ENCODE data around the gene TMEM181.
"Not testable (repeated sequence)": the region's sequence is repeated elsewhere in the genome, so short reads cannot be mapped to it uniquely, and the experiment has no call there.

Gene TMEM181, protein sequence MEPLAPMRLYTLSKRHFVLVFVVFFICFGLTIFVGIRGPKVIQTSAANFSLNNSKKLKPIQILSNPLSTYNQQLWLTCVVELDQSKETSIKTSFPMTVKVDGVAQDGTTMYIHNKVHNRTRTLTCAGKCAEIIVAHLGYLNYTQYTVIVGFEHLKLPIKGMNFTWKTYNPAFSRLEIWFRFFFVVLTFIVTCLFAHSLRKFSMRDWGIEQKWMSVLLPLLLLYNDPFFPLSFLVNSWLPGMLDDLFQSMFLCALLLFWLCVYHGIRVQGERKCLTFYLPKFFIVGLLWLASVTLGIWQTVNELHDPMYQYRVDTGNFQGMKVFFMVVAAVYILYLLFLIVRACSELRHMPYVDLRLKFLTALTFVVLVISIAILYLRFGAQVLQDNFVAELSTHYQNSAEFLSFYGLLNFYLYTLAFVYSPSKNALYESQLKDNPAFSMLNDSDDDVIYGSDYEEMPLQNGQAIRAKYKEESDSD

DNA sequence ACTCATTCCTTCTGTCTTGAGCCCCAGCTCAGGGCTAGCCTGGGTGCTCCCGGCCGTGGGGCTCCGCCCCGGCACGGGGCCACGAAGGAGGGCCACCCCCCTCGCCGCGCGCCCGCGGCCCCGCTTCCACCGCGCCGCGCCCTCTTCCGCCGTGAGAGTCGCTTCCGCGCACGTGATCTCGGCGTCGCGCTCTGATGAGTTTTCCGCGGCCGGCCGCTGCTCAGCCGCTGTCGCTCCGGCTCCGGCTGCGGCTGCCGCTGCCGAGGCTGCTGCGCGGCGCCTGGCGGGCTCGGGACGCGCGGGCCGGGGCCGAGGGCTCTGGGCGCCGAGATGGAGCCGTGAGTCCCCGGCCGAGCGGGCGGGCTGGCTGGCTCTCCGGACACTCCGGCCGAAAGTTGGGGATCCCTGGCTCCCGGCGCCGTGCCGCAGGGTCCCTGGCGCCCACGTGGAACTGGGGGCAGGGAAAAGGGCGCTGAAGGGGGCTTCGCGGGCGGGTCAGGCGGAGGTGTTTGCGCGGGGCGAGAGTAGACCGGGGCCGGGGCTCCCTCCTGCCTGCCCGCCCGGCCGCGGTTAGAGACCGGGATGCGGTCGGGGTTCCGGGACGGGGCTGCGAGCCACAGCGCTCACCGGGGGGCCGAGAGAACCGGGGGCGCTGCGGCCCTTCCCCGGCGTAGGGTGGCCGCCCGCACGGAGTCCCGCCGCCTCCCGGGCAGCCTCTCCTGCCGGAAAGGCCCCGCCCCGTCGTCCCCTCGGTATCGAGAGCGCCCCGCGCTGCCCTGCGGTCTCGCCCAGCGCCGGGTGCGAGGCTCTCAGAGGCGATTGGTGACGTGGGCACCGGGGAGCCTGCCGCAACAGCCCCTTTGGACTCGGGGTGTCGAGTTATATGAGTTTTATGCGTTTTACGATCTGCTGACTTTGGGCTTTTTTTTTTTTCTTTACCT, at the start of gene TMEM181:
Gene TMEM181, plus strand, starts transcription at position 197 of the 941 bp plus-strand sequence. Its CDS starts 134 bp downstream, at position 331.
- peak; percentile 85 for DNase-seq (ENCODE audit: low spot score)

DNA sequence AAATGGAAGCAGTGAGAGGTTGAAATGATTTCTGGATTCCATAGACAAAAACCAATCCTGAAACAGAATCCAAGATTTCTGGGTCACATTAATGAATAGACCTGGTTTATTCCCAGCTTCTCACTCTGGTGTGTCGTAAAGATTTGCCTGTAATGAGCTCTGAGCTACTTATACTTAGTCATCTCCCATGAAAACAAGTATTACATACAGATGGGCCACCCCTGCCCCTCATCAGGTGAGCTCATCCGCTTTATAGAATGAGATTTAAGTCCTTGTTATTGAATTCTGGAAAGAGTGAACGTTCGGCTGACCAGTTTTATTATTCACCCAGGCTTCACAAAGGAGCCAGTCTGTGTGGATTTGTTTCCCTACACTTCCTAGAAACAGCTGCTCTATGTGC, 47.1 kb upstream of the TMEM181 start:
- DNase-seq (ENCODE audit: low spot score): peak; percentile 15

DNA sequence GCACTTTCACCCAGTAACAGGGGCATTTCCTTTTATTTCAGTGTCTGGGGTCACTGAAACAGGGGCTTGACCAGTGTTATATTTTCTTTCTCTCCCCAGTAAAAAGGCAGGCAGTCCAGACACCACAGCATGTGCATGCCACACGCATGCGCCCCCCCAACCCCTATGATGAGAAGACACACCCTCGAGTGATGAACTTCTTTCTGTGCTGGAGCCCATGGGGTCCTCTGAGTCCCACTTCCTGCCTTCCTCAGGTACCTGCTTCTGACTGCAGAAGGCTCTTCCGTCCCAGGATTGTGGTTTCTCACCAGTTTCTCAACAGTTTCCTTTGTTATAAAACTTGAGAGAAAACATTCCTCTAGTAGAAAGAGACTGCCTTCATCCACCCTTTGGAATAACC, 45.7 kb upstream of the TMEM181 start:
- no peak for DNase-seq (ENCODE audit: low spot score)

DNA sequence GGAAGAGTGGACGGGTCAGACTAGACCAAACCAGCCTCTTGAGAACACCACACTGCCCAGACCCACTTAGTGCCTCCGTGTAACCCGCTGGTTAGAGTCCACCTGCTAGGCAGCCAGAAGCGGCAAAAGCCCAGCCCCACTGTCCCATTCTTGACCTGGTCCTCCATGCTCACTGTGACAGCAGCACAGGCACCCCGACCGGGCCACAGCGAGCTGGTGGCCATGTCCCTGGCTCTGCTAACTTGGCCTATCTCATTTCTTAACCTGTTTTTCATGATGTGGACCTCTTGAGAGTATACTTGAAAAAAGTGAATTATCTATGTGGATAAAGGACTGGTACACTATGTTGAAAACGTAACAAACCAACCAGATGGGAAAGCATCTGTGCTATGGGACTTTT, 44.9 kb upstream of the TMEM181 start:
- DNase-seq (ENCODE audit: low spot score): no peak

DNA sequence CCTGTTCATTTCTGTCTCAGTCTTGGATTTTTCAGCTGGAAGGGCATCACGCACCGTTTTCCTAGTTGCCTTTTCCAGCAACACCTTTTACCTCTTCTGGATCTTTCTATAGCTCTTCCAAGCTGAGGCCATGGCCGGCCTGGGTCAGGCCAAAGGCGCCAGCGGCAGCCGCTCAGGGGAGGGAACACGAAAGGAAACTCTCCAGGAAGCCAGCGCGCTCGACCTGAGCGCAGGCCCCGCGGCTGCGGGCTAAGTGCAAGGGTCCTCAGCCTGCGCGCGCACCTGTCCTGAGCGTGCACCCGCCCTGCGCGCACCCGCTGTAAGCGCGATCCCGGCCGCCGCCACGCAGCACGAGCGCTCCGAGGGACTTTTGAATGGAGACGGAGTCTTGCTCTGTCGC, 43.8 kb upstream of the TMEM181 start:
- DNase-seq (ENCODE audit: low spot score): no peak

DNA sequence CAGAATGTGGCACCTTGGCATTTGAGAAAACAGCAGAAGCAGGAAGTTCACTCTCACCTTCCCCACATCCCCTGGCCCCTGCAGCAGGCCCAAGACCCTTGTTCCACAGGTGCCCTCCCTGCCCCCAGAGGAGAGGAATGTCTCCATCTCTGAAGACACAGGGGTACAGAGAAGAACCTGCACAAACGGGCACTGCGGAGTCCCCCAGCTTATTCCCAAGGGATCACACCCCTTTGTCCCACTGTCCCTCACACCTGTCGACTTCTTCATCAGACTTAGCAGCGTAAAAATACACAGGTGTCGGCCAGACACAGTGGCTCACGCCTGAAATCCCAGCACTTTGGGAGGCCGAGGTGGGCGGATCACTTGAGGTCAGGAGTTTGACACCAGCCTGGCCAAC, 42.9 kb upstream of the TMEM181 start:
- DNase-seq (ENCODE audit: low spot score): no peak

DNA sequence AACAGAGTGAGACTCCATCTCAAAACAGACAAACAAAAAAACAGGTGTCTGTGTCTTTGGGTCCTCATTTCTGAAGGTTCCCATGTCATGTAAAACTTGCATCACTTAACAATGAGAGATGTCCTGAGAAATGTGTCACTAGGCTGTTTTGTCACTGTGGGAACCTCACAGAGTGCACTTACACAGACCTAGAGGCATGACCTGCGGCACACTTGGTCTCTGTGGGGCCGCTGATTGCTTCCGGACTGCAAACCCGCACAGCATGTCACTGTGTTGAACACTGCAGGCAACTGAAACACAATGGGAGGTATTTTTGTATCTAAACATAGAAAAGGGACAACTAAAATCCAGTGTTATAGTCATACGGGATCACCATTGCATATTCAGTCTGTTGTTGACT, 42.3 kb upstream of the TMEM181 start:
- no peak for DNase-seq (ENCODE audit: low spot score)

DNA sequence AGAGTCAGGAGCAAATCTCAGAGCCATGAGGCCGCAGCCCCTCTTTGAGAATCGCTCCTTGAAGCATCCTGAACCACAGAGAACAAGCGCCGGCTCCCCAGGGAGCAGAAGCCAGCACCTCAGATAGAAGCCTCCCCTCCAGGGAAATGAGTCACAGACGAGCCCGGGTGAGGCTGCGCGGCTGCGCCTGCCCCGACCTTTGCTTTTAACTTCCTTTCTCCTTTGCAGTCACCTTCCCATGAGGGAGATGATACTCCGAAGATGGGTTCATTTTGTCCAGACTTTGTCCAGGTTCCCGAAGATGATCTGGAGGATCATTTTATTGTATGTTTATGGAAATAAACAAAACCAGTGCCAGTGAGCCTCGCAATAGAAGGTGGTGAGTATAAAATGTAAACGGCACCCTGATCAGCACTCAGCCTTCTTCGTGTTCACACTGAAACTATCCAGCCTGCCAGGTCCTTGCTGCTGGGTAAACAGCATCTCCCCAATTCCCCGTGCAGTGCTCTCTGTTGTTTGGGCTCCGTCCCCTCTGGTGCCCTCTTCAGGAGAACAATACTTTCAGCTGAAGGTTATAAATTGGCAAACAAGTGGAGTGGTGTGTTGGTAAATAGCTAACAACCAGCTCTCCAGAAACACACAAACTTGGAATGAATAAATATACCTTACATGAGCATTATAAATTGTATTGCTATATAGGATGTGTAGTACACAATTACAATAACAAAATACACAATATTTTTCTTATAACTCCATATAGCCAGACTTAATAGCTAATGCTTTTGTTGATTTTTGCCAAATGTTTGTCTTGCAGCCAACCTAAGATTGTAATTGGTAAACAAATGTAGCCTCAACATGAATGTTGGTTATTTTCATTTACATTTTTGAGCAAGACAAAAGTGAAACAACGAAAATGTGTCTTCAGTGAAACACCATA, 41.4 kb upstream of the TMEM181 start:
- DNase-seq (ENCODE audit: low spot score): peak; percentile 95

DNA sequence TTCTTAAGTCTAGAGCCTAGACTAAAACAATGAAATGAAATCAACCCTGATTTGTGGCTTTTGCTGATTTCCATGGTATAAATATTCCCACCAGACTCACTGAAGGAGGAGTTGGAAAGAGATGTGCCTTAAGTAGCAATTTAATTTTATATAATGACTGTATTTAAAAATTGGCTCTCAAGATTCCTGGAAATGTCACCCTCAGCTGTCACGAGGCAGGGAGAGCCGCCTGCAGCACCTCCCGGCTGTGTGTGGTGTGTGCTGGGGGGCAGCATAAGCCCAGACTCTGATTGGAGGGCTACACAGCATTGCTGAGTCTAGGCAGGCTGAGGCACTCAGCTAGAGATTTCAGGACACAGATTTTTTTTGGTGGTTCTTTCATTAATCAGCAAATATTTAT, 40.6 kb upstream of the TMEM181 start:
- DNase-seq (ENCODE audit: low spot score): no peak

DNA sequence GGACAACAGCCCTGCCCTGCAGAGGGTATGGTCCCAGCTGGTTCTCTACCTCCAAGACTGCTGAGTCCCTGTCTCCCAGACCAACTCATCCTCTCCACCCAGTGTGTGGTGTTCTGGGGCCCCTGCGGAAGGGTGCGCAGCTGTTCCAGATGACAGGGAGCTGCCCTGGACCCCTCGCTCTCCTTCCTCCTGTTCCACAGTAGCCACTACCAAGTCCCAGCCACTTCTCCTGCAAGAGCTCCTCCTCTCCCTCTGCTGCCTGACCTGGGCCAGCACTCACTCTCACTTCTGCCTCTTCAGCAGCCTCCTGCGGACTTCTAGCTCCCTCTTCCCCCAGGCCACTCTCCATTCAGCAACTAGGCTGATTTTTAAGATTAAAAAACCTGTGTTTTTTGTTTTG, 40.1 kb upstream of the TMEM181 start:
- no peak for DNase-seq (ENCODE audit: low spot score)

DNA sequence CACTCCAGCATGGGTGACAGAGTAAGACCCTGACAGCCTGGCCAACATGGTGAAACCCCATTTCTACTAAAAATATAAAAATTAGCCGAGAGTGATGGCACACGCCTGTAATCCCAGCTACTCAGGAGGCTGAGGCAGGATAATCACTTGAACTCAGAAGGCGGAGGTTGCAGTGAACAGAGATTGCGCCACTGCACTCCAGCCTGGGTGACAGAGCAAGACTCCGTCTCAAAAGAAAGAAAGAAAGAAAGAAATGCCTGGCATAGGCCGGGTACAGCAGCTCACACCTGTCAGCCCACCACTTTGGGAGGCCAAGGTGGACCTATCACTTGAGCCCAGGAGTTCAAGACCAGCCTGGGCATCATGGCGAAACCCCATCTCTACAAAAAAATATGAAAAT, 38.9 kb upstream of the TMEM181 start:
- DNase-seq (ENCODE audit: low spot score): not testable (repeated sequence)

DNA sequence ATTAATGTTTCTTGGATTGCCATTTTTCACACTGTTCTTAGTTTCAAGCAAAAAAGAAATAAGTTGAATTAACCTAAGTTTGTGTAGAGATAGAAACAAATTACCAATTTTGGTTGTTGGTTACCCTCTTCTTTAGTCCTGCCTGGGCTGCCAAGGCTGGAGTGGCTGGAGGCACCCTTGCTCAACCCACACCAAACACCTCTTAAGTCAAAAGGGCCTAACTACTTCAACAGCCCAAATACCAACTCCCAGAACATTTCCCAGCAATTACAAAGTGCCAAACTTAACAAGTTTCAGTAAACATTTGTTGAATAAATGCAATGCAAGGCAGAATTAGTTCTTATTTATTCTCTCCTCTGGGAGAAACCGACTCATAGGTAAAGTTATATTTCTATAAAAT, 38.1 kb upstream of the TMEM181 start:
- no peak for DNase-seq (ENCODE audit: low spot score)

DNA sequence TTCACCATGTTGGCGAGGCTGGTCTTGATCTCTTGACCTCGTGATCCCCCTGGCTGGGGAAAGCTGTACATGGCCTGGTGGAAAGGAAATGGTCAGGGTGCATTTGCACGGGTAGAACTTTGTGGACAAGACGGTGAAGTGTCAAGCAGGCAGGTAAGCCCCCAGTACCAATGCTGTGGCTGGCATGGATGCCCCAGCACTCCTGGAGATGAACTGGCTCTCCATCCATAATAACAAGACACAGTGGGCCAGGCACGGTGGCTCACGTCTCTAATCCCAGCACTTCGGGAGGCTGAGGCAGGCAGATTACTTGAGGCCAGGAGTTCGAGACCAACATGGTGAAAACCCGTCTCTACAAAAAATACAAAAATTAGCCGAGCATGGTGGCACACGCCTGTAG, 37.3 kb upstream of the TMEM181 start:
- no peak for DNase-seq (ENCODE audit: low spot score)

DNA sequence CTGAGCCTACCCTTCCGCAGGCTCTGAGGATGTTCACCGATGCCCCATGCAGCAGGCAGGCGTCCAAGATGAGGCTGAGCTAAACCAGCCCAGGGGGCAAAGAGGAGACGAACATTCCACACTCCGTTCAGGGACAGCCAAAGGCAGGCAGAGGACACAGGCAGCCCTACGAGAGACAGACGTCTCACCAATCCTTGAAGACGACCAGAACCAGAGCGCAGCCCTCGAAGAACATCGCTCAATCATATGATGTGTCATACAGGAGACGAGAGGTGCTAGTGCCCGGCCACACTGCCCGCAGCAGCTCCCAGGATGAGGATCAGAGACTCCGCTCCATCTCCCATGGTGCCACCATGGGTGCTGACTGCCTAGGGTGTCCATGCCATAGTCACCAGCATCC, 35.6 kb upstream of the TMEM181 start:
- no peak for DNase-seq (ENCODE audit: low spot score)

DNA sequence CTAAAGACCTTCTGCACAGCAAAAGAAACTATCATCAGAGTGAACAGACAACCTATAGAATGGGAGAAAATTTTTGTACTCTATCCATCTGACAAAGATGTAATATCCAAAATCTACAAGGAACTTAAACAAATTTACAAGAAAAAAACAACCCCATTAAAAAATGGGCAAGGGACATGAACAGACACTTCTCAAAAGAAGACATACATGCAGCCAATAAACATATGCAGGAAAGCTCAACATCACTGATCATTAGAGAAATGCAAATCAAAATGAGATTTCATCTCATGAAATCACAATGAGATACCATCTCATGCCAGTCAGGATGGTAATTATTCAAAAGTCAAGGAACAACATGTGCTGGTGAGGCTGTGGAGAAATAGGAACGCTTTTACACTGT, 32.0 kb upstream of the TMEM181 start:
- DNase-seq (ENCODE audit: low spot score): not testable (repeated sequence)

DNA sequence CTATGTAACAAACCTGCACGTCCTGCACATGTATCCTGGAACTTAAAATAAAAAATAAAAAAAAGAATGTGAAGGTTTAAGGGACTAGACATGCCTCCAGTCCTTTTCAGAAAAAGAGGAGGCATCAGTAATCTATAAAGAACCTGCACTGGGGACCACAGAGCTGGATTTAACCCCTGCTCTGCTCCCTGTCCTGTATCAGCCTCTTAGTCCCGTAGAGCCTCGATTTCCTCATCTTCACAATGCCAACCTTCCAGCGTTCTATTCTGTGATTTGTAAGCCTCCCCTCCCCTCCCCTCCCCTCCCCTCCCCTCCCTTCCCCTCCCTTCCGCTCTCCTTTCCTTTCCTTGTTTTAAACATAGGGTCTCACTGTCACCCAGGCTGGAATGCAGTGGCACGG, 31.1 kb upstream of the TMEM181 start:
- no peak for DNase-seq (ENCODE audit: low spot score)

DNA sequence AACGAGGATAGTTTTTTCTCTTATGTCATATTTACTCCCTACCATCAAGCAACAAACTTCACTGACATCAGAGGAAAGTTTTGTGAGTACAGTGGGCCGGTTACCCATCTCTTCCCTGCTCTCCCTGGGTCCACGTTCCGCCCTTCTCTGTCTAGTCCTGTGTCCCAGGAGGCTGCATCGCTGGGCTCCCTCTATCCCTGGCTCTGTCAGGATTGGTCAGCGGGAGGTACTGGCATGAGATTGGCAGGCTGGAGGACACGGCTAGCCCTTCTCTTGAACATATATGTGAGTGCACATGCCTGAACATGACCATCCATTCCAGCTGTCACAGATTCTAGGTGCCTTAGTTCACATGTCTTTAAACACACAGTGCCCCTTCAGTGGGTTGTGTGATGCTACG, 30.3 kb upstream of the TMEM181 start:
- DNase-seq (ENCODE audit: low spot score): no peak

DNA sequence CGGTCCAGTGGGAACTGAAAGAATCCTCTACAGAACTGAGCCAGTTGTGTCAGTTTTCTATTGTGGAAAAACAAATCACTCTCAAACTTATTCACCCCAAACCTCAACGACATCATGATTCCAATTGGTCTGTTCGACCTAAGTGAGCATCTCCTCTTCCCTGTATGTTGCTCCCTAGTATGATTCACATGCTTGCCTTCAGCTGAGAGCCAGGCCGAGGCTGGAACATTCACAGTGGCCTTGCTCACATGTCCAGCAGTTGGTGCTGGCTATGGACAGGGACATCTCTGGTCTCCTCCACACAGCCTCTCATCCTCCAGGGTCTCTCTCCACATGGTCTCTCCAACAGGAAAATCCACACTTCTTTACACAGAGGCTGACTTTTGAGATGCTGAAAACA, 28.3 kb upstream of the TMEM181 start:
- DNase-seq (ENCODE audit: low spot score): no peak

DNA sequence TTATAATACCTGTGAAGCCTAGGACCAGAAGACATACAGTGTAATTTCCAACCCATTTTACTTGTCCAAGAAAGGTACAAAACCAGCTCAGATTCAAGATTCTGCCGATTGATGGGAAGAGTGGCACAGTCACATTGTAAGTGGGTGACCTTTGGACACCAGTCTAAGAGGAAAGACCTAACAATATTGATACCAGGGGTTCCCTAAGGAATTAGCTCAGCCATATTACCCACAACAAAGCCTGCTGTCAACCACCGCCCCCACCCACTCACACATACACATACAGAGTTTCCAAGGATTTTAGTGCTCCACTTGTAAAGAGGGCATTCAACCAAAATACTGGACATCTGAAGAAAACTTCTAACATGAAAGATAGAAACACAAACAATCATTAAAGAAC, 27.9 kb upstream of the TMEM181 start:
- DNase-seq (ENCODE audit: low spot score): no peak

DNA sequence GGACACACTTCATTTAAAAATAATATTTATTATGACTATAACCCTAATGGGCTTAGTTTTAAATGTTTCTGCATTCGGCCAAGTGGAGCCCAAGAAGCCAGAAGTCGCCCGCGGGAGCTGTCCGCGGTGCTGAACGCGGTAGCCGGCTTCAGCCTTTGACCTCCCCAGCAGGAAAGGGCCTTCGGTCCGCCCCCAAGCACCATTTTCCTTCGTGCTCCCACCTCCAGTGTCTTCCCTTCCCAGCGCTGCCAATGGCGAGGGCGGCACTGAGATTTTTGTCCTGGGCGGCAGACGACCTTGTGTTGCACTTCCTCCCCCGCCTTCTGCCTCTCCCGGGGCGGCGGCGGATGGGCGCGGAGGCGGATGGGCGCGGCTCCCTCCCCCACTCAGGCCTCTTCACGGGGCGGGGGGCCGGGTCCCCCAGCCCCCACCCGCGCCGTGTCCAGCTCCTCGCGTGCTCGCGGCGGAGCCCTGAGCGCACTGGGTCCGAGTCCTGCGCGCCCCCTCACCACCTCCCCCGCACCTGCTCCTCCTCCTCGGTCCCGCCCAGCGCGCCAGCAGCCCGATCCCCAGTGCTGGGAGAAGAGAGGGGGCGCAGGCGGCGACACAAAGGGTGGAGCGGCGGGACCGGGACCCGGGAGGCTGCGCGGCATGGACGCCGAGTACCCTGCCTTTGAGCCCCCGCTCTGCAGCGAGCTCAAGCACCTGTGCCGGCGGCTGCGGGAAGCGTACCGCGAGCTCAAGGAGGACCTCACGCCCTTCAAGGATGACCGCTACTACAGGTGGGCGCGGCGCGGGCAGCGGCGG, 23.6 kb upstream of the TMEM181 start:
- DNase-seq (ENCODE audit: low spot score): peak; percentile 28

All from RKO (cell line).